Hepatocyte (in vitro differentiated cells): Measurements from ENCODE around the gene PXDC1. TPM values are rescaled to one million over a fixed set of nuclear protein-coding genes. Genes with fewer than 3 reads are reported as not detected.

ENCODE experiments used
- DNase-seq: peaks from one replicate; pipeline ENCODE4 v3.0.0-alpha.2; 2016; ENCODE audit warnings: low spot score
- H2AFZ ChIP-seq: fragments of 200-600 bp; sonication (generic); 2 replicates; pipeline ENCODE4 v1.6.0; 2016; ENCODE audit warnings: antibody characterized with exemption, mild to moderate bottlenecking
- H3K27ac ChIP-seq: fragments of 200-600 bp; sonication (generic); 2 replicates; pipeline ENCODE4 v1.5.1; 2016; ENCODE audit warnings: mild to moderate bottlenecking
- H3K27me3 ChIP-seq: fragments of 200-600 bp; sonication (generic); 2 replicates; pipeline ENCODE4 v1.6.1; 2016
- H3K36me3 ChIP-seq: fragments of 200-600 bp; sonication (generic); replicated peaks from 2 replicates; pipeline ENCODE4 v1.5.1; 2016; ENCODE audit warnings: low read depth; ENCODE audit not compliant: insufficient read depth
- H3K4me1 ChIP-seq: fragments of 200-600 bp; sonication (generic); 2 replicates; pipeline ENCODE4 v1.5.1; 2016; ENCODE audit warnings: mild to moderate bottlenecking, moderate library complexity; ENCODE audit not compliant: insufficient read depth
- H3K4me2 ChIP-seq: fragments of 200-600 bp; sonication (generic); 2 replicates; pipeline ENCODE4 v1.6.0; 2016
- H3K4me3 ChIP-seq: fragments of 200-600 bp; sonication (generic); 2 replicates; pipeline ENCODE4 v1.5.1; 2016; ENCODE audit warnings: mild to moderate bottlenecking
- H3K79me2 ChIP-seq: fragments of 200-600 bp; sonication (generic); 2 replicates; pipeline ENCODE4 v1.6.0; 2017; ENCODE audit warnings: mild to moderate bottlenecking
- H3K9me2 ChIP-seq: fragments of 200-600 bp; sonication (generic); replicated peaks from 2 replicates; pipeline ENCODE4 v1.6.0; 2017; ENCODE audit warnings: mild to moderate bottlenecking; ENCODE audit not compliant: insufficient read depth
- H3K9me3 ChIP-seq: fragments of 200-600 bp; sonication (generic); 2 replicates; pipeline ENCODE4 v1.5.1; 2016; ENCODE audit warnings: low read depth, mild to moderate bottlenecking
- H4K20me1 ChIP-seq: fragments of 200-600 bp; sonication (generic); 2 replicates; pipeline ENCODE4 v1.6.0; 2016; ENCODE audit warnings: mild to moderate bottlenecking; ENCODE audit not compliant: insufficient read depth, poor library complexity, severe bottlenecking
- EZH2 ChIP-seq: fragments of 200-600 bp; sonication (generic); IDR thresholded peaks from 2 replicates; pipeline ENCODE4 v1.6.1; 2016; ENCODE audit warnings: antibody characterized with exemption, mild to moderate bottlenecking, borderline replicate concordance
- EZH2phosphoT487 ChIP-seq: fragments of 200-600 bp; sonication (generic); IDR thresholded peaks from one replicate; pipeline ENCODE4 v1.6.1; 2018; ENCODE audit warnings: antibody characterized with exemption, mild to moderate bottlenecking, low read depth, moderate library complexity; ENCODE audit not compliant: unreplicated experiment, severe bottlenecking
- WGBS: methylation state at CpG from one replicate; pipeline ENCODE4 v1.1.6; 2016; ENCODE audit warnings: low lambda C conversion rate; ENCODE audit errors: missing lambda C conversion rate; 5-methylcytosine and 5-hydroxymethylcytosine counted together
- polyA plus RNA-seq: library from polyadenylated mRNA; unstranded; fragments of >200 nt; fragmentation: Nextera tagmentation; extraction: Ambion mirVana; gene quantifications from 2 replicates; pipeline ENCODE4 v1.2.1, GENCODE V29; 2016
- total RNA-seq: library from RNA; depleted of rRNA; stranded (reverse); fragments of >200 nt; gene quantifications from 2 replicates; pipeline ENCODE4 v1.2.3, GENCODE V29; 2014
- TF ChIP-seq, protein P1 (sequence below): fragments of 200-600 bp; sonication (generic); IDR thresholded peaks from 2 replicates; pipeline ENCODE4 v1.5.1; 2016; ENCODE audit warnings: antibody characterized with exemption, mild to moderate bottlenecking; ENCODE audit not compliant: poor library complexity

PXDC1 gene
- total and polyA plus RNA-seq, 2 experiments from 2014 or later = 83.8 to 90.8 TPM

DNA sequence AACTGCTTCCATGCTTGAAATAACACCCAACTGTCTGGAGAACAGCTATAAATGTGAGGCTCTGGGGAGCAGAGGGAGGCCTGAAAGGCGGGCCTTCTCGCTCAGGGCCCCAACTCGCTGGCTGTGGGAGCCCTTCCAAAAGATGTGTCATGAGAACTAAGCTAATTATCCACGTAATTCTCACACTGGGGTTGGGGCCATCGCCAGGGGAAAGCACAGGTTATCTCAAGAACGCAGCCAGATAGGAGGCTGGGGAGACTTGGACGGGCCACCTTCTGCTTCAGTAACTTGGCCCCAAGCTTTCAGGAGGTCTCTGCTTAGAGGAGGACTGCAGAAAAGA is 1.6 kb downstream of the PXDC1 start:
- DNase-seq = peak; percentile 81
- Histone ChIP-seq H3K9me3 (no peaks in the 10 kb centered on the region), H3K36me3 (no peaks in the 10 kb centered on the region), H2AFZ (no peak overlapping the region), H3K79me2 (peaks cover 58% of the 10 kb centered on the region), H4K20me1 (peaks cover 35% of the 10 kb centered on the region), H3K9me2 (no peaks in the 10 kb centered on the region), H3K27me3 (no peaks in the 10 kb centered on the region), H3K4me1 (peaks cover 30% of the 10 kb centered on the region), H3K4me3 (peak overlapping the region; percentile 95), H3K4me2 (peak overlapping the region; percentile 92), H3K27ac (peak overlapping the region; percentile 97)
- TF ChIP-seq EZH2 (no peak), EZH2phosphoT487 (no peak)
- TF ChIP-seq, protein P1, sequence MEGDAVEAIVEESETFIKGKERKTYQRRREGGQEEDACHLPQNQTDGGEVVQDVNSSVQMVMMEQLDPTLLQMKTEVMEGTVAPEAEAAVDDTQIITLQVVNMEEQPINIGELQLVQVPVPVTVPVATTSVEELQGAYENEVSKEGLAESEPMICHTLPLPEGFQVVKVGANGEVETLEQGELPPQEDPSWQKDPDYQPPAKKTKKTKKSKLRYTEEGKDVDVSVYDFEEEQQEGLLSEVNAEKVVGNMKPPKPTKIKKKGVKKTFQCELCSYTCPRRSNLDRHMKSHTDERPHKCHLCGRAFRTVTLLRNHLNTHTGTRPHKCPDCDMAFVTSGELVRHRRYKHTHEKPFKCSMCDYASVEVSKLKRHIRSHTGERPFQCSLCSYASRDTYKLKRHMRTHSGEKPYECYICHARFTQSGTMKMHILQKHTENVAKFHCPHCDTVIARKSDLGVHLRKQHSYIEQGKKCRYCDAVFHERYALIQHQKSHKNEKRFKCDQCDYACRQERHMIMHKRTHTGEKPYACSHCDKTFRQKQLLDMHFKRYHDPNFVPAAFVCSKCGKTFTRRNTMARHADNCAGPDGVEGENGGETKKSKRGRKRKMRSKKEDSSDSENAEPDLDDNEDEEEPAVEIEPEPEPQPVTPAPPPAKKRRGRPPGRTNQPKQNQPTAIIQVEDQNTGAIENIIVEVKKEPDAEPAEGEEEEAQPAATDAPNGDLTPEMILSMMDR = no peak
- WGBS = 21% methylated on average over 7 of the region's 7 CpGs

DNA sequence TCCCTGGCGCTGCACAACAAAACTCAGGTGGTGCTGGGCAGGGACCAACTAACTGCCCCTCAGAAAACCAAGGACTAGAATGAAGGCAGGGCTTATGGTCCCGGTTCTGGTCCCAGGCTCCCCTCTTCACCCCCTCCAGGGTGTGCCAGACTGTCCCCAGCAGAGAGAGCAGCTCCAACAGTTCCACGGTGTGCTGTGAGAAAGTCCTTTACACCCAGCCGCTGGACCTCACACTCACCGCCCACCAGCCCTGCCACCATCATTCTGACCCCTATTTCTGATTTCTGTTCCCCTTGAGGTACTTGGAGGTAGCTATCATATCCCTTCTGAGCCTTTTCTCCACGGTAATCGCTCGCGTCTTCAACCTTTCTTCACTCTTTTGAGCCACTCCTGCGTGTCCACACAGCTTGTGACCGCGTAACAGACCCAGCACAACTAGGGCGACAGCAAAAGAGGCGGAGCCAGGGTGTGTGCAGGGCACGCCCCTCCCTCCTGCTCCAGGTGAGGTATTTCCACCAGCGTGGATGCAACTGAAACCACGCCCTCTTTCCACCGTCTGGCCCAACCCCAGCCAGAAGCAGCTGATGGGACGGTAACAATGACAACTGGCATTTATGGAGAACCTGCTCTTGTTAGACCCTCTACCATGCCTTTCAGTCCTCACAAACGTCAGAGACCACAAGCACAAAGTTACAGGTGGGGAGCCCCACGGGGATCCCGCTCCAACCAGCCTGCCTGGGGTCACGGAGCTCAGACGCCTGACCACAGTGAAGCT is 2.3 kb downstream of the PXDC1 start:
- H3K79me2 ChIP-seq = peaks cover 64% of the 10 kb centered on the region
- H3K27me3 ChIP-seq = no peaks in the 10 kb centered on the region
- H3K27ac ChIP-seq = peak overlapping the region; percentile 97
- peaks cover 42% of the 10 kb centered on the region for H4K20me1 ChIP-seq
- DNase-seq = peak; percentile 85
- H3K36me3 ChIP-seq = no peaks in the 10 kb centered on the region
- peaks cover 30% of the 10 kb centered on the region for H3K4me1 ChIP-seq
- TF ChIP-seq EZH2 (no peak), EZH2phosphoT487 (no peak)
- no peak overlapping the region for H2AFZ ChIP-seq
- peak overlapping the region; percentile 92 for H3K4me2 ChIP-seq
- no peaks in the 10 kb centered on the region for H3K9me2 ChIP-seq
- WGBS = 53% methylated on average over 24 of the region's 24 CpGs
- H3K9me3 ChIP-seq = no peaks in the 10 kb centered on the region
- peak overlapping the region; percentile 95 for H3K4me3 ChIP-seq

DNA sequence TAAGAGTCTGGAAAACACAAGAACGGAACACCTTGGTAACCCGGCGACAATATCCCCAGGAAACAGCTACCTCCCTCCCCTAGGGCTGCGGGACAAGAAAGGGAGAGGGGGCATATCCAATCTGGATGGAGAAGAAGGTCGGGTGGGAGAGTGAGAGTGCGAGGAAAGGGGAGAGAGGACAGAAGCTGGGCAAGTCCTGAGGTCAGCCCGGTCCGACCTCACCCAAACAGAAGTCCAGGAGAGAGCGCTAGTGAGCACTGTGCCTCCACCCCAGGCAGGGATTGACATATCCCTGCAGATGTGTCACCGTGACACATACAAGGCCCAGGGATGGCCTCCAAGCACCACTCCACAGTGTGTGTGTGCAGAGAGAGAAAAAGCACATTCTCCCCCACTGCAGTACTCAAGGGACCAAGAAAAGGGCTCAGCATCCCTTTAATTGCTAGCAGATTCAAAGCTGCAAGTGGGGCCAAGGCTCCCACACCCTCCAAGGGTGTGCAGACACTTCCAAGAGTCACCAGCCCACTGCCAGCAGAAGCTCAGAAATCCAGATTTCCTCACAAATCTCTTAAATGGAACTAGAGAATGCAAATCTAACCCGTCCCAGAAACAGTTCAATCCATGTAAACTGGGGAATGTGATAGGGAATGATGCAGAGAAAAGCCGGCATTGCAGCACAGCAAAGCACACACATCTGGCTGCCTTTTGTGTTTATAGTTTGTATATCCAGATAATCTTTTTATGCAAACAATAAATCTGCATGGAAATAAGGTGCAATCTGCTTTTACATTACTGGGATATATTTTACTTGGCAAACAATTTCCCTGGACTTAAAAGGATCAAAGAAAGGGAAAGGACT is 3.1 kb downstream of the PXDC1 start:
- DNase-seq = peak; percentile 80
- H3K27ac ChIP-seq = peak overlapping the region; percentile 97
- no peaks in the 10 kb centered on the region for H3K9me2 ChIP-seq
- WGBS = 48% methylated on average over 11 of the region's 12 CpGs
- peaks cover 50% of the 10 kb centered on the region for H4K20me1 ChIP-seq
- H3K36me3 ChIP-seq = no peaks in the 10 kb centered on the region
- H3K79me2 ChIP-seq = peaks cover 73% of the 10 kb centered on the region
- peak overlapping the region; percentile 92 for H3K4me2 ChIP-seq
- H3K4me3 ChIP-seq = peak overlapping the region; percentile 13
- H2AFZ ChIP-seq = no peak overlapping the region
- TF ChIP-seq, protein P1 = peak; percentile 64
- TF ChIP-seq EZH2 = no peak
- no peaks in the 10 kb centered on the region for H3K27me3 ChIP-seq
- no peaks in the 10 kb centered on the region for H3K9me3 ChIP-seq
- H3K4me1 ChIP-seq = peaks cover 34% of the 10 kb centered on the region
